NCI-H748 (cell line): Measurements from ENCODE around the gene COL18A1.
"Not testable (repeated sequence)": the region's sequence is repeated elsewhere in the genome, so short reads cannot be mapped to it uniquely, and the experiment has no call there.

Experiments used
- DNase-seq: peaks from one replicate; lab custom pipeline; 2025; ENCODE audit not compliant: unreplicated experiment; lab: John Stamatoyannopoulos, UW

The COL18A1 gene

DNA sequence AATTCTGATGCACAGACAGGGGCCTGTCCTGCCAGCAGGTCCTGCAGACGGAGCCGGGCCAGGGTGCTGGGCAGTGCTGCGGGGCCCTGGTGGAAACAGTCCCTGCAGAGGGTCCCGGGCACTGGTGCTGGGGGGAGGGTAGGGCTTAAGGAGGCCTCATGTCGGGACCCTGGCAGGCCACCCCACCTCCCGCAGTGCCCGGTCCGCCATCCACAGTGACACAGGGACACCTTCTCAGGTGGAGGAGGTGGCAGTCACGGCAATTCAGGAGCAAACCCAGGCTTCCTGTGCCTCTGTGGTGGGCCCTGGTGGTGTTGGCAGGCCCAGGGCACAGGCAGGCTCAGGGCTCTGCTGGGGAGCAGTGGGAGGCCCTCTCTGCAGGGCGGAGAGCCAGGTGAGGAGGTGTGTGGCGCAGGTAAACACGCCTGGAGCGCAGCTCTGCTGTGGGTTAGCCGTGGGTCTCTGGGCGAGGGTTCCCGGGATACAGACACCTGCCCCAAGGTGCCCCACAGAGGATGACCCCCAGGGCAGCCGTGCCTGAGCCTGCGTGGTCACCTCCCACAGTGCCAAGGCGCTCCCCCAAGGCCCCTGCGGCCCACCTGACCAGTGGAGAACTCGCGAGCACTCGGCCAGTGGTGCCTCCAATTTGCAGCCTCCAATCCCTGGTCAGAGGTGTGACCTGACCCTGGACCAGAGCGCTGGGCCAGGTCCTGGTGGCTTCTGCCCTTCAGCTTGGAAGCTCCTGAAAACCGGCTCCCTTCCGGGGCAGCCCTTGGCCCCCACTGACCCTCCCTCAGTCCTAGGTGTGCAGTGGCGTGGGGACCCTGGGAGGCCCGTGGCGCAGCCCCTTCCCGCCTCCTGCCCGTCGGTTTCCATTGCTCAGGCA is 19.2 kb downstream of the COL18A1 start:
- DNase-seq: no peak

DNA sequence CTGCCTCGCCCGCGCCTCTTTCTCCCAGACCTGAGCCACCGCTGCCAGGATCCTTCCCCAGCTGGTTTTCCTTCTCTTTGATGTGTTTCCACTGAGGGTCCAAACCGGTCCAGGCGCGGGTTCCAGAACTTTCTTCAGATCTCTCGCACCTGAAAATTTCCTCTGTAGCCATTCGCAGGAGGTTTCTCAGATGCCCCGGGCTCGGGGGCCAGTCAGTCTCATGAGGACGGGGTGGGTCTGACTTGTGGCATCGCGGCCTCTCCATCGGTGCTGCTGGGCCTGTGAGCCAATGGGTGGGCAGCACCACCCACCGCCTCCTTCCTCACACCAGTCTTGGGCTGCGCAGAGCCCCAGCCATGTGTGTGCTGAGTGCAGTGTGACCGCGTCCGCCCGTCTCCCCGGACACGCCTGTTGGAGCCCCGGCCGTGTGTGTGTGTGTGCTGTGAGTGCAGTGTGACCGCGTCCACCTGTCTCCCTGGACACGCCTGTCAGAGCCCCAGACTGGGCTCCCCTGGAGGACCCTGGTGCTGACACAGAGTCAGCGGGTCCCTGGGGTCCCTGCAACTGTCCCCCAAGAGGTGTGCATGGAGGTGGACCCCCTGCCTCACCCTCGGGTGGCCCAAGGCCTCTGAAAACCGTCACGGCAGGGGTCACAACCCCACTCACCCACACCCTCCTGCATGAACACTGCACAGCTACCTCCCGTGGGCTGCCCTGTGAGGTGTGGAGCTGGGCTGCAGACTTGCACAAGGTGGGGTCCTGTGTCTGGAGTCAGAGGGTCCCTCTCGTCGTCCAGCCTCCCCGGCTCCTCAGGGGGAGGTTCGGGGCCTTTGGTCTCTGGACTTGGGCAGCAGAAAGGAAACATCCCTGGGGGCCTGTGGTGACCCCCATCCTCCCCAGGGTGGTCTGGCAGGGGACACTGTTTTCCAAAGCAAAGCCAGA is 20.2 kb downstream of the COL18A1 start:
- no peak for DNase-seq

- no peak for DNase-seq
Measured at GRCh38 chr21:45427331-45428271, 22.6 kb downstream of the COL18A1 start.

DNA sequence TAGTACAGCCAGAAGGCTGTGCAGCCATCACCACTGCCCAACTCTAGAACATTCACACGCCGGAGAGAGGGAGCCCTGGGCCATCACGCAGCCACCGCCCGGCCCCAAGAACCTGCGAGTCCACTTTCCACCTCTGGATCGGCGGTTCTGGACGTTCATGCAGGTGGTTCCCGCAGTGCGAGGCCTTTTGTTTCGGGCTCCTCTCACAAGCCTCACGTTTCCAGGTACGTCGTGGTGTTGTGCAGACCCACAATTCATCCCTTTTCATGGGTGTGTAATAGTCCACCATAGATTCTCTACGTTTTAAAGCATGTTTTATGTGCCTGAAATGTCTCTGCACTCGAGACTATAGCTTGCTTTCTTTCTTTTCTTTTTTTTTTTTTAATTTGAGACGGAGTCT is 23.6 kb downstream of the COL18A1 start:
- DNase-seq: no peak

GRCh38 chr21:45429221-45430175 is 24.5 kb downstream of the COL18A1 start:
- DNase-seq: no peak

- DNase-seq: no peak
Measured at GRCh38 chr21:45430521-45431501, 25.8 kb downstream of the COL18A1 start.

- no peak for DNase-seq
Measured at GRCh38 chr21:45431781-45432572, 27.0 kb downstream of the COL18A1 start.

GRCh38 chr21:45432575-45433255 is 27.8 kb downstream of the COL18A1 start:
- no peak for DNase-seq

- DNase-seq: no peak
Measured at GRCh38 chr21:45433301-45433700, 28.3 kb downstream of the COL18A1 start.

- no peak for DNase-seq
Measured at GRCh38 chr21:45433911-45434644, 29.1 kb downstream of the COL18A1 start.

DNA sequence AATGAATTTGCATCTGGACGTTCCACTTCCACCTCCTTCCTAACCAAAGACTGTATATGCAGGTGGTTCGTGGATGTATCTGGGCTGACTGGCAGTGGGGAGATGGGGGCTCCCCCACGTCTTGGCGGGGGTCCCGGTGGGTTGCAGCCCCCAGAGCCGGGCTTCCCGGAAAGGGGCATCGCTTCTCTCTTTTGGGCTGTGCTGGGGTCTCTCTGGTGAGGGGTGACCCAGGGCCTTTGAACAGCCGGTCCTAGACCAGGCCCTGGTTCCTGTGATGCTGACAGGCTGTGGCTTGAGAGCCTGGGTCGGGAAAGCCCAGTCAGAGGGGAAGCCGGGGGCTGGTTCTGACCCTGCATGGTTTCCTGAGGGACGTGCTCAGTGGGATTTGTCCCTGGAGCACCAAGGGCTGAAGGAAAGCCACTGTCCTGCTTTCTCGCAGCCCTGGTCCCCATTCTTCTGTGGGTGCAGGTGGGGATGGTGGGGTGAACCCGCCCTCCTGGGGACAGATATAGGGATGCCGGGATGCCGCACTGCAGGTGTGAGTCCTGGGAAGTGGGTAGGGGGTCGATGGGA is 29.8 kb downstream of the COL18A1 start:
- DNase-seq: no peak

DNA sequence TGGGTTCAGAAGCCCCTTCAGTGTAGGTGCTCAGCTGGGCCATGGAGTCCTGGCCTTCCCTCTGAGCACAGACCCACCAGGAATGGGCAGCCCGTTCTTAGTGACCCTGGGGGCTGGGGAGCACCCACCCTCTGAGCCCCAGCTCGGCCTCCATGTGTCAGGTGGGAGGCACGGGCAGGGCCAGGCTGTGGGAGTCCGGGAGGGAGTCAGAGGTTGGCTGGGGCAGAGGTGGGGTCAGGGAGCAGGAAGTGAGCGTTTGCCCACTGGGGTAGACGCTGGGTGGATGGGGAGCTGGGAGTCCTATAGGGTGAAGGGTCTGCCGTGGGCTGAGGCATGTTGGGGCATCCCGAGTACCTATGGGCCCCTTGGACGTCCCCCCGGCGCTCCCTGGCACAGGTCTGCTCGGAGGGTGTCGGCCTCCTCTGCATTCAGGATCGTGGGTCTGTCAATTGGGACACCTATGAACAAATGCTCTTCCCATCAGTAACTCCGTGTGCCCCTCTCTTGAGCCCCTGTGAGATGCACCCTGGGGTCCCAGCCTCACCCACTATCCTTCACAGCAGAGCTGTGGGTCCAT is 30.5 kb downstream of the COL18A1 start:
- DNase-seq: no peak

- DNase-seq: no peak
Measured at GRCh38 chr21:45436351-45437065, 31.5 kb downstream of the COL18A1 start.

GRCh38 chr21:45437844-45438243 is 32.9 kb downstream of the COL18A1 start:
- DNase-seq: not testable (repeated sequence)
